HG02610 (cell line): ENCODE data around the gene GIT2.

Experiments
- ATAC-seq: cut with Tn5 transposase; IDR thresholded peaks from one replicate; pipeline ENCODE4 v1.9.1; 2021; ENCODE audit warnings: mild to moderate bottlenecking, moderate library complexity; ENCODE audit not compliant: unreplicated experiment

GIT2 gene

DNA sequence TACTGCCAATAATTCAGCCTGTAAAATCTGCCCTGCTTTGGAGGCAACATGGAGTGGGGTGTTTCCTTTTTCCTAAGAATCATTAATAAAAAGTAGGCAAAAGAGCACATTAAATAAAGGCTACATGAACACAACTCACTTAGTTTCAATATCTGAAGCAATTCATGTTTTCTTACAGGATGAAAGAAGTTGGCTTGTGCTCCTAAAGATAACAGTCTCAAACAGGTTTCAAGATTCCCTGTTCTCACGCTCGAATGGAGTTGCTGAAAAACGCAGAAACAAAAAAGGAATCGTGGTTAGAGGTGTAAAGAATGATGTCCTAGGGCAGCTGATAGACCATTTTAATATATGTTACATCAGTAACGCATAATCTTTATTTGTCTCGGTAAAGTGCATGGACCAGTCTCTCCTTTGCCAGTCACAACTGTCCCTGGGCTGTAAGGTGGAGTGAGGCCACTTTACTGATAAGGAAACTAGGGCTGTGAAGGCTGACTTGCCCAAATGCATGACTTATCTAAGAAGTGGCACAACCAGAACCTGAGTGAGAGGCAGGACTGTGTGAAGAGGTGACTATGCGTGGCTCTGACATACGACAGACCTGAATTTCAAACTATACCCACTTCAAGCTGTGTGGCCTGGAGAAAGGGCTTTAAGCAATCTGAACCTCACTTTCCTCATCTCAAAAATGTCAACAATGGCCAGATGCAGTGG lies 12.6 kb downstream of the GIT2 start:
- ATAC-seq: no peak

DNA sequence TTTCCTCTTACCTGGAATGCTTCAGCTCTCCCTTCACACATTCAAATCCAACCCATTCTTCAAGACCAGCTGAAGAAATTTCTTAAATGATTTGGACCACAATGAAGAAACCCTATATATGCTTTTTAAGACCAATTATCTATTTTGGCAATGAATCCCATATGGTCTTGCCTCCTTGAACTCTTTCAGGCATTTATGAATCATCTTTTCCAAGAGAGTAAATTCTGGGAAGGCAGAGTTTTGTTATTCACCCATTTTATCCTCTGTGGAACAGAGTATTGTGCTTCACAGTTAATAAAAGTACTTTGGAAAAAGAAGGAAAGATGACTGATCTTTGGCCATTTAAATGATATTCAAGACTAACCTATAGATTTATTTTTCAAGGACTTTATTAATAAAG lies 14.0 kb downstream of the GIT2 start:
- ATAC-seq: no peak

GRCh38 chr12:109981311-109981710 lies 14.9 kb downstream of the GIT2 start:
- ATAC-seq: no peak

- ATAC-seq: no peak
These were observed 23.3 kb downstream of the GIT2 start for GRCh38 chr12:109972821-109973220.

DNA sequence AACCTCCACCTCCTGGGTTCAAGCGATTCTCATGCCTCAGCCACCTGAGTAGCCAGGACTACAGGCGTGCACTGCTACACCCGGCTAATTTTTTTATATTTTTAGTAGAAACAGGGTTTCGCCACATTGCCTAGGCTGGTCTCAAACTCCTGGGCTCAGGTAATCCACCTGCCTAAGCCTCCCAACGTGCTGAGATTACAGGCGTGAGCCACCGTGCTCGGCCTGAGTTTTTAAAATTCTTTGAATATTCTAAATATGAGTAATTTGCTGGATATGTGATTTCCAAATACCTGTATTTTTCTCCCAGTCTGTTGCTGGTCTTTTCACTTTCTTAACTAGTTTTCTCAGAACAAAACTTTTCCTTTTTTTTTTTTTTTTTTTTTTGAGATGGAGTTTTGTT lies 27.4 kb downstream of the GIT2 start:
- ATAC-seq: no peak

GRCh38 chr12:109968032-109968420 lies 28.1 kb downstream of the GIT2 start:
- ATAC-seq: no peak

DNA sequence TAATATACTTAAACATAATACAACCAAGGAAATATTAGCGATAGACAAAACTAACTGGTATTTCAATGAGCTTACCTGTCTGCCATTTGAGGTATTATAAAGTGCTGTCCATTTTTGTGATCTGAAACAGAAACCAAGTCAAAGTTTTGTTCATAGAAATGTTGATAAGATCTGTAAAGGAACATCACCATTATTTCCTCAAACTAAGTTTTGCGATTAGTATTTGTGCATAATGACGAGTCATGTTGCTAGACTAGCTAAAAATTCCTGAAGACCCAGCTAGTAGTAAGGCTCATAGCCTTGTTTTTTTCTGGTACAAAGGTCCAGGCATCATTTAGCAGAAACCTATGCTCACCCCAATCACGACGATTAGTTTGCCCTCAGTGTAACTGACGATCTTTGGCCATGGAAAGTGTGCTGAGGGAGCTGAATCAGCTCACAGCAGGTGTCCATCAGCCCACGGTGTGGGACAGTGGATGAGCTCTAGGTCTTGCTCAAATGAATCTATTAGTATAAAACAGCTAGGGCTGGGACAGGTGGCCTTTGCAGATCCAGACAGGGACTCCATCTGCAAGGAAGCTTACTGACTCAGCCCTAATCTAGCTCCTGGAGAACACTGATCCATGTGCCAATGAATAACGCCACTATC lies 28.7 kb downstream of the GIT2 start:
- no peak for ATAC-seq

GRCh38 chr12:109966546-109966945 lies 29.6 kb downstream of the GIT2 start:
- ATAC-seq: no peak

- no peak for ATAC-seq
These were observed 32.3 kb downstream of the GIT2 start for GRCh38 chr12:109963743-109964429.

- ATAC-seq: no peak
These were observed 32.8 kb downstream of the GIT2 start for GRCh38 chr12:109963330-109963729.

GRCh38 chr12:109962398-109962797 lies 33.8 kb downstream of the GIT2 start:
- ATAC-seq: no peak

GRCh38 chr12:109961612-109962011 lies 34.6 kb downstream of the GIT2 start:
- ATAC-seq: no peak

DNA sequence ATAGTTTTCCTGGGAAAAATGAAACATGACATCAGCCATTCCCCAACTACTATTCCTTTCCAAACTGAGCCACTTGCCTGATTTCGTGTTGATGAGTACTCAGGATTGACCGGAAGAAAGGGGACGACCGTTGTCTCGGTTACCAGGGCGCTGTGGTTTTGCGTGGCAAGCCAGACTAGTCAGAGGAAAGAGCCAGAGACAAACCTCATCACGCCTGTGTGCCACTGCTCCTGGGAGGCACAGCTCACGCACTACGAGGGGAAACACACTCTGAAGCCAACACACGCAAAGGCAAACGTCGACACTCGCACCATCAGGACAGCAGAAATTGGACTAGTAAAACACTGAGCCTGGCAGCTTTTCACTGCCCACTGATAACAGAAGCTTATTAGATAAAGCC lies 35.0 kb downstream of the GIT2 start:
- no peak for ATAC-seq

DNA sequence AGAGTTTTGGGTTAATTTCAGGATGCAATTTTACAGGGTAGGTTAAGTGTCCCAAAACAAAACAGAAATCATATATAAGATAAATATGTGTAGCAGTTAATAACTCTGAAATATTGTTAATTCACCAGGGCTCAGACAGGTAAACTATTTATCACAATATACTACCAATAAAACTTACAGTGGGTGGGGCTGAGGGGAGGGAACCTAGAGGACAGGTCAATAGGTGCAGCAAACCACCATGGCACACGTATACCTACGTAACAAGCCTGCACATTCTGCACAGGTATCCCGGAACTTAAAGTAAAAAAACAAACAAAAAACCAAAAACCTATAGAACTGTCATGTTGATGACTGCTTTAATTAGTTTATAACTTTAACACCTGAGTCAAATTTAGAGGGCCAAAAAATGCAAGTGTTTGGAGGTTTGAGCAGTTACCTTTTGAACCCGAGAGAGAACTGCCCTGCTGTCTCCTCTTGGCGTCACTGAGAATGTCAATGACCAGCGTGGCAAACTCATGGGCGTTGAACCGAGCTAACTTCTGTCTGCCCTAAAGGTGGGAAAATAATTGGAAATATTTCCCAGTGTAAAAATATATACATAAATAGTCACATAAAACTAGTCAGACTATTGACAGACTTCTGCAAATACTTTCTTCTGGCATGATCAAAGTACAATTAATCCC lies 36.6 kb downstream of the GIT2 start:
- ATAC-seq: no peak

GRCh38 chr12:109958374-109958773 lies 37.8 kb downstream of the GIT2 start:
- no peak for ATAC-seq

DNA sequence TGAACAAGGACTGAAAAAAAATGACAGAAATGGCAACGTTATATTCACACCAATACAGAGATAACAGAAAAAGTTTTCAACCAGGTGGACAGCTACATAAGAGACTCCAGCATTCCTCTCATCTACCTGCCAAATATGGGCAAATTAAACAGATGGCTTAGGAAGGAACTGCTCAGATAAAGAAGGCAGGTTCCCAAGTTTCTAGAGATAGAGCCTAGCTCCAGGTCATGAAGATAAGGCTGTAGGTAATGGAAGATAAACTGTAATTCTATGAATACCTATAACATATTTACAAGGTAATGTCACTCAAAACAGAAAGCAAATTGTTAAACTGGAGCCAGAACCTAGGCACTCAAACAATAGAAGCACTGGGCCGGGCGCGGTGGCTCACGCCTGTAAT lies 42.5 kb downstream of the GIT2 start:
- ATAC-seq: no peak

DNA sequence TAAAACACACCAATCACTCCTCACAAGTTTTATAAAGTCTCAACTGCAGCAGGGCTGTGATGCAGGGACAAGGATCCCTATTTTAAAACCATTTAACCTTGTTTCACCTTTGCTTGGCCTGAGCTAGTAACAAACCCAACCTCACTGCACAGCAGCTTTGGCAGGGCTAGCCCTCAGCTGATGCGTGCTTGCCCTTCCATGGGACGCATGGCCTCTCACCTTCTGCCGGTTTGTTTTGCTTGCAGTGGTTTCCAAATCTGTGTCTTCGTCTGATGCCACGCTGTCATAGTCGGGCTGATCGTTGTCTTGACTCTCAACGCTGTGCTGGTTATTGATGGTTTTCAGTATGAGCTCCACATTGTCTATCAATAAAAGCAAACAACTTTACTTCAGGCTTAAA lies 43.3 kb downstream of the GIT2 start:
- no peak for ATAC-seq

DNA sequence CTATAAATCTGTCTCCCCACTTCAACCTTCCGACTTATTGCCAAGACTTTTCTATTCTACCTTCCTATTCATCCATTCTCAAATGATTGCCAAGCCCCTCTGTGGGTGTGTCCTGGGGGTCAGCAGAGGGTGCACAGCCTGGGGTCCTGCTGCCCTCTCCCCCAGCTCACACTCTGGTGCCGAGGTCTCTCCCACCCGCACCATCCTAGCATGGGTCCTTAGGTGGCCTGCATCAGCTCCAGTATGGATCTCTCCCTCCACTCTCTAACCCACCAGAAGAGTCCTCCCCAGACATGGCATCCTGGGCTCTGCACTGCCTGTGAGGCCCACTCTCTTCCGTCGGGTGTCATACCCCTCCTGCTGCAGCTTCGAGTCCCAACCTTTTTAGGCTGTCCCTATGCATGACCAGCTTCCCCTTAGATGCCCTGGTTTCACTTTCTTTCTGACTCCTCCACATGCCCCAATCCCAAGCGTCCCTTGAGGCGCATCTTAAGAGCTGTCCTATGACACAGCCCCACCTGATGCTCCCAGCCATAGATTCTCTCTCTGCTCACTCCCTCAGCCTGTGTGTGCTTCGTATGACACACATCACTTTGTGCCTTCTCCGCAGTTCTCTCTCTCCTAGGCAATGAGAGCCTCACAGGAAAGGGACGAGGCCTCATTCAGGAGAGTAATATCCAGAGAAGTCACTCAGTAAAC lies 43.9 kb downstream of the GIT2 start:
- ATAC-seq: peak; percentile 67

DNA sequence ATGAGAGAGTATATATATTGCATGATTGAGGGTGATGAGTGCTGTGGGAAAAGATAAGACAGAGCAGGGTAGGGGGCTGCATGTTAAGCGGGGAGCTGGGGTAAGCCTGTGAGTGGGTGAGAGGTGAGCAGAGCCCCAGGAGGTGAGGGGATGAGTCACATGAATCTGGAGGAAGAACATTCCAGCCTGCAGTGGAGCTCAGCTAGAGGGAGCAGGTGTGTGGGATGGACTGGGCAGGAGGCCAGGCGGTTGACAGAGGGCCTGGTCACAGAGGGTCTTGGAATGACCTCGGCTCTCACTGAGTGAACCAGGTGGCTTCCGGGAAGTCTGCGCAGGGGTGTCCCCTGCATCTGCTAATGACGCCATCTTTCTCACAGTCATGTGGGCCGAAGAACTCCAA lies 44.4 kb downstream of the GIT2 start:
- no peak for ATAC-seq

- no peak for ATAC-seq
These were observed 45.0 kb downstream of the GIT2 start for GRCh38 chr12:109951136-109951535.

DNA sequence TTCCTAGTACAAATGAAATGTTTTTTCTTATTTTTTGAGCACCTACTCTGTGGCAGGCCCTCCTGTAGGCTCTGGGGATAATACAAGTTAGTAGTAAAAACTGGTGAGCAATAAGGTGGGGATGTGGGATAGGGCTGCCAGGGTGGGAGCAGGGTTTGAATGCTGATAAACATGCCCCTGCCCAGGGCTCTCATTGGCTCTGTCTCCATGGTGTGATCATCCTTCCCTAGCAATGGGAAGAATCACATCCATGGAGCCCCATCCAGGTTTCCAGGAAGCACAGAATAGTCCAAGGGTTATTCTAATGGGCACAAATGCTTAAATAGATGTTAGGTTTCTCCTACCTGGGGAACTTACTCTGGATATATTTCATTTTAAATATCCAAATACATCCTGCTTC lies 45.5 kb downstream of the GIT2 start:
- ATAC-seq: no peak
